ENCODE results near the gene DPP9. TPM values are rescaled to one million over a fixed set of nuclear protein-coding genes. Genes with fewer than 3 reads are reported as not detected.

Gene DPP9
- total RNA-seq, 6 experiments from 2014 or later = 47.3 to 118 (median 54.5) TPM

- no peak for DNase-seq
- H3K9me3 ChIP-seq = no peaks in the 10 kb centered on the region
- TF ChIP-seq POLR2A (IDR thresholded peaks at IDR 0.05) (no peak), CTCF (IDR thresholded peaks at IDR 0.05) (no peak)
- no peak overlapping the region for H3K27ac ChIP-seq
- H3K4me1 ChIP-seq = peaks cover 0 to 12% (median 0%) of the 10 kb centered on the region in 4 donors
- H3K27me3 ChIP-seq = no peaks in the 10 kb centered on the region
- H3K36me3 ChIP-seq = peaks cover 0 to 30% (median 6%) of the 10 kb centered on the region in 4 donors
- H3K4me3 ChIP-seq = no peak overlapping the region
- ATAC-seq = no peak
- intact Hi-C loops (cut with DNase I) = no loop called here
- 77% methylated on average over 4 of the region's 4 CpGs for WGBS (ENCODE audit: insufficient coverage, low coverage, low lambda C conversion rate, missing lambda C conversion rate)
Observed at GRCh38 chr19:4673216-4673615, 50.4 kb downstream of the DPP9 start.

- DNase-seq (no peak), ATAC-seq (no peak)
- TF ChIP-seq POLR2A (IDR thresholded peaks at IDR 0.05) = no peak
- no peak for TF ChIP-seq CTCF (IDR thresholded peaks at IDR 0.05)
- Histone ChIP-seq H3K36me3 (peaks cover 0 to 30% (median 14%) of the 10 kb centered on the region in 4 donors), H3K4me3 (no peak overlapping the region), H3K27ac (peak overlapping the region in 2 of 3 donors; percentile 20 to 65), H3K27me3 (no peaks in the 10 kb centered on the region), H3K9me3 (no peaks in the 10 kb centered on the region), H3K4me1 (peaks cover 0 to 13% (median 0%) of the 10 kb centered on the region in 4 donors)
- WGBS (ENCODE audit: insufficient coverage, low coverage, low lambda C conversion rate, missing lambda C conversion rate) = 45% methylated on average over 10 of the region's 10 CpGs
- intact Hi-C loops (cut with DNase I) = no loop called here
Observed at GRCh38 chr19:4671185-4671851, 52.3 kb downstream of the DPP9 start.

- DNase-seq (peak; percentile 94 to 96 (median 95)), ATAC-seq (peak; percentile 91 to 98 (median 96))
- TF ChIP-seq CTCF (IDR thresholded peaks at IDR 0.05) = no peak
- peak; percentile 76 for TF ChIP-seq POLR2A (IDR thresholded peaks at IDR 0.05)
- Histone ChIP-seq H3K4me1 (peaks cover 0 to 13% (median 0%) of the 10 kb centered on the region in 4 donors), H3K4me3 (peak within 1 kb of the TSS; percentile 80 to 95 (median 95)), H3K36me3 (peaks cover 0 to 31% (median 13%) of the 10 kb centered on the region in 4 donors), H3K9me3 (no peaks in the 10 kb centered on the region), H3K27me3 (no peaks in the 10 kb centered on the region), H3K27ac (peak within 1 kb of the TSS; percentile 51 to 65 (median 54))
- intact Hi-C loops (cut with DNase I) = no loop called here
- under 1% methylated on average over 37 of the region's 75 CpGs for WGBS (ENCODE audit: insufficient coverage, low coverage, low lambda C conversion rate, missing lambda C conversion rate)
Observed at GRCh38 chr19:4669723-4670480, 53.7 kb downstream of the DPP9 start, which contains the start of gene MYDGF. MYDGF (minus strand) TSS chr19:4670342; CDS start chr19:4670334, 8 bp downstream.

- intact Hi-C loops (cut with DNase I) = no loop called here
- no peak for DNase-seq
- Histone ChIP-seq H3K4me3 (no peak overlapping the region), H3K27ac (no peak overlapping the region), H3K9me3 (no peaks in the 10 kb centered on the region), H3K27me3 (no peaks in the 10 kb centered on the region), H3K36me3 (peaks cover 0 to 57% (median 25%) of the 10 kb centered on the region in 4 donors), H3K4me1 (peaks cover 0 to 13% (median 0%) of the 10 kb centered on the region in 4 donors)
- WGBS (ENCODE audit: insufficient coverage, low coverage, low lambda C conversion rate, missing lambda C conversion rate) = 82% methylated on average over 3 of the region's 12 CpGs
- ATAC-seq = no peak
- TF ChIP-seq POLR2A (IDR thresholded peaks at IDR 0.05) (no peak), CTCF (IDR thresholded peaks at IDR 0.05) (no peak)
Observed at GRCh38 chr19:4664642-4665041, 59.0 kb downstream of the DPP9 start.

Measured in right lobe of liver (tissue), 6 donors.